ENCODE measurements around the gene POLN.

POLN gene

DNA sequence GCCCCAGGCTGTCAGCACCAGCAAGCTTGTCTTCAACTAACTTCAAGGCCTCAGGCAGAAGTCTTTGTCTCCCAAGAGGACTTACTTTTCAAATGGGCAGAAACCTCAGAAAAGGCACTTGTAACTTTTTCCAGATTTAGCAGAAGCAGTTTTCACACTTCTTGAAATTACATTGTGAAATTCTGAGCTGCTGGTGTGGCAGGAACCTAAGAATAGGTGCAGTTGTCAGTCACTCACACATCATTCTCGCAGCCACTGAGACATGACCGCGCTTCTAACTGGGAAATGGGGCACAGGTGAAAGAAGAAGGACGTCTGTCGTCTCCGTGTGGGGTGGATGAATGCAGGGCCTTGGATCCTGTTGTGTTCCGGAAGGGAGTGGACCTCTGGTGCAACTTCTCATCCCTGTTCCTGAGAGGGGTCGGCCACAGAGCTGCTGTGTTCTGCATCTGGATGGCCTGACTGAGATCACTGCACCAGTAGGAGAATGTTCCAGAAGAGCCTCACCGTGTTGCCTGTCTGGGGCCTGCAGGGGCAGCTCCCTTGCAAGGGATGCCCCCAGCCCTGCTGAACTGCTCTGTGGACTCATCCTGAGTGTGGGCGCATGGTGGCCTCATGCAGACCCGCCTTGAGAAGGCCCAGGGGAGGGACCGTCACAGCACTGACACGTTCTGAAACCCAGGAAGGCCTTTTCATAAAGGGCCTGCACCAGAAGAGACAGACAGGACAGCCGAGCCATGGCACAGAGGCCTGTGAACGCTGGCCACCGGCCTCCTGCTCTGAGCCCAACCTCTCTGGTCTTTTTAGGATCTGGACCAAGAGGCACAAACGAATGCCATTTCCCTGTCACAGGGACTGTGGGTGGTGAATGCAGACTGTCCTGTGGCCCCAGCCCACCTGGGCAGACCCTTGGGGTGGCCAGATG lies 164.1 kb downstream of the POLN start:
- H3K27ac Mint-ChIP-seq = no peak overlapping the region
- H3K36me3 Mint-ChIP-seq (ENCODE audit: low read depth) = no peaks in the 10 kb centered on the region

DNA sequence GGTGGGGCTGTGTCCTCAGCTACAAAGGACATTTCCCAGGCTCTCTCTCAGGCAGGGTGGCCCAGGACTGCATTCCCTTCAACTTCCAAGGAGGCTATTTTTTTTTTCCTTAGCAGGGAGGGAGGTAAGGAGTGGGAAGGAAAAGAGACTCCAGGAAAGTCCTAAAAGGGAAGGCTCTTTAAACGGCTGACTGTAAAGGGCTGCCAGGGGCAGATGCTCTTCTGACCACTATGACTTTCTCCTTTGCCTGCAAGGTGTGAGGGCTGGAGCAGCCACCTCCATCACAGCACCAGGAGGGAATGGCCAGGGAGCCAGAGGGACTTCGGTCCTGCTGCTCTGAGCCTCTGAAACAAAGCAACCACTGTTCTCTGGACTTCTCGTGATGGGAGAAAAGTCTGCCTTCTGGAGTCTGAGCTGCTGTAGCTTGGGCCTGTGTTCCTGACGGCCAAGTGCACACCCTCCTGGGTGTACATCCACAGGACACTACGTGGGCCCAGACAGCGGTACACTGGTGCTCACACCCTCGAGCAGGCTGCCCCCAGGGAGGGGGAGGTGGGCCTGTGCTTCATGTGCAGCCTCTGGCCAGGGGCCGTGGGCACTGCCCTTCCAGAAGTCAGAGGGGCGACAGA lies 164.9 kb downstream of the POLN start:
- Mint-ChIP-seq H3K4me3 (no peak overlapping the region), H3K36me3 (ENCODE audit: low read depth) (no peaks in the 10 kb centered on the region), H3K27me3 (peaks cover 8% of the 10 kb centered on the region), H3K9me3 (no peaks in the 10 kb centered on the region), H3K4me1 (ENCODE audit: low read depth) (no peaks in the 10 kb centered on the region), H3K27ac (no peak overlapping the region)
- intact Hi-C loops (cut with micrococcal nuclease) = no loop called here

More for the DNA sequence above, 164.1 kb downstream of the POLN start:
- peaks cover 11% of the 10 kb centered on the region for H3K27me3 Mint-ChIP-seq
- no peak overlapping the region for H3K4me3 Mint-ChIP-seq
- H3K9me3 Mint-ChIP-seq = no peaks in the 10 kb centered on the region
- intact Hi-C loops (cut with micrococcal nuclease) = no loop called here
- H3K4me1 Mint-ChIP-seq (ENCODE audit: low read depth) = no peaks in the 10 kb centered on the region

DNA sequence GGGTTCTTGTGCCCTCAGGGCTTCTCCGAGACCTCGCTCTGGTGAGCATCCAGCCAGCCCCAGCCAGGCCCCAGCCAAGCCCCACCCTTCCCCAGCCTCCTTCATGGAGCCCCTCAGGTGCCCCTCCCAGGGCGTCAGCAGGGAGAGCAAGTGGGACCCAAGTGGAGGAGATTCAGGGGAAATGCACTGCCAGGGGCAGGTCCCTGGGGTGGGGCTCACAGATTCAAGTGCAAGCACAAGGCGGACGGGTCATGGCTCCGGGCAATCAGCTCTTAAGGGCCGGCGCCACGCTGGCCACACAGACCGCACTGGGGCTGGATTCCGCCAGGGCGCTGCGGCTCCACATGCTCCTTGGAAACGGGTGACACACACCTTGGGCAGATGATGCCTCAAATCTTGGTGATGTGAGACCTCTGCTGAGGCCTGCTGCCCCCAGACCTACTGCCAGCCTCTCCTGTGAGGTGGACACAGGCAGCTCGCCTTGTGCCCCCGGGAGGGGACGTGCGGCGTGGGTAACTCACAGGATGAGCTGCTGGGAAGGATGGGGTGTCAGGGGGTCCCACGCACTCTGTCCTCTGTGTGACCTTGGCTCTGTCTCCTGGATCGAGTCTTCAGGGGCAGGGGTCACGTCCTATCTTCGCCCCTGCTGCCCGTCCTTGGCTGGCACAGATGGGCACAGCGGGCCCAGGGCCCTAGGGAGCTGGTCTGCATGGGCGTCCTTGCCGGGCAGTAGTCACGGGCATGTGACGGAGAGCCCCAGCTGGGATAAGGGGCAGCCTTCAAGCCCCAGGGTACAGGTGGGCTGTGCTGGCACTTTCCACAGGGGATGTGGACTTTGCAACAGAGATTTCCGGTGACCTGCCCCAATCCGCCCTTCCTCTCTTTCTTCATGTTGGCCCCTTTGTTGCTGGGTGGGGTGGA lies 165.7 kb downstream of the POLN start:
- no peaks in the 10 kb centered on the region for H3K9me3 Mint-ChIP-seq
- H3K27ac Mint-ChIP-seq = no peak overlapping the region
- intact Hi-C loops (cut with micrococcal nuclease) = no loop called here
- H3K4me3 Mint-ChIP-seq = no peak overlapping the region
- no peaks in the 10 kb centered on the region for H3K36me3 Mint-ChIP-seq (ENCODE audit: low read depth)
- peaks cover 3% of the 10 kb centered on the region for H3K27me3 Mint-ChIP-seq
- H3K4me1 Mint-ChIP-seq (ENCODE audit: low read depth) = no peaks in the 10 kb centered on the region

DNA sequence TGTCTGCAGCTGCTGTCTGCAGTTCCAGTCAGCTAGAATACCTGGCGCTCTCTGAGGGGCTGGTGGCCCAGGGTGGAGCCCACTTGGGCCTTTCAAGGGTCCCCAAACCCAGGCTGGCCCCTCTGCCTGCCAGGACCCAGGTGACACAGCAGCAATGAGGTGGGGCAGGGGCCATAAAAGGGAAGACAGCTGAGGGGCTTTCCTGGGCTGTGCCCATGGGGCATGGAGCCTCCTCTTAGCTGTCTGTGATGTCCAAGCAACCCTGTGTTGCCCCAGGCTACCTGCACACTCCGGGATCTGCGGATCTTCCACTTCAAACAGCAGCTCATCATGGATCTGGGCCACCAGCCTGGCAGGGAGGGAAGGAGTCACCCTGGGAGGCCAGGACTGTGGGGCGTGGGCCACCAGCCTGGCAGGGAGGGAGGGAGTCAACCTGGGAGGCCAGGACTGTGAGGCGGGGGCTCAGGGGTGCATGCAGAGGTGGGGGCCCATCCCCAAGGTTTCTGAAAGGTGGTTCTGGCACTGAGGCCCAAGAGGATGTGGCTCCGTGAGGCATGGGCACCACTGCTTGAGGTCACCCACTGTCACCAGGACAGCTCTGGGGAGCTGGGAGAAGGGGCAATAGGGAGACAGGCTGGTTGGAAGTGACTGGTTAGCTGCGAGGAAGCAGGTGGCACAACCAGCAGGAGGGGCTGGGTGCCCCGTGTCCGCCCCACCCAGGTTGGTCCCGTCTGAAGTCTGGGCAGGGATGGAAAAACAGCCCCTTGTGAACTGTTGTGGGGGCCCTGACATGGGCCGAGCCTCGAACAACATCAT lies 166.5 kb downstream of the POLN start:
- no peak overlapping the region for H3K4me3 Mint-ChIP-seq
- no peaks in the 10 kb centered on the region for H3K4me1 Mint-ChIP-seq (ENCODE audit: low read depth)
- no peaks in the 10 kb centered on the region for H3K36me3 Mint-ChIP-seq (ENCODE audit: low read depth)
- peaks cover 3% of the 10 kb centered on the region for H3K27me3 Mint-ChIP-seq
- intact Hi-C loops (cut with micrococcal nuclease) = no loop called here
- H3K9me3 Mint-ChIP-seq = no peaks in the 10 kb centered on the region
- no peak overlapping the region for H3K27ac Mint-ChIP-seq

DNA sequence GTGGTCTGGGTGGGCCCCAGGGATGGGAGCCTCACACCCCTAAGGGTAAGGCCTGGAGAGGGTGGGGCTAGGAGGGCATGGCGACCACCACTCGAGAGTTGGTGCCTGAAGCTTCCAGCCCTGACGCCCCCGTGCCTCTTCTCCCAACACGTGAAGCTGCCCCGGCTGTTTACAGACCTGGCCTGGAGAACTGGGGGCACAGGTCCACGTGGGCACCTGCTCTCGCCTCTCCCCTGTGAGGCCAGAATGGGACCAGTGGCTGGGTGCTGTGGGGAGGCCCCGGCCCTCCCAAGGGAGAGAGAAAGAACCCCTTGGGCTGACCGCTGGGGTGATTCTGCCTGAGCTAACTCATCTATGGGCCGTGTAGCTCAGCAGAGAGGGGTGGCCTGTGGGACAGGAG lies 167.3 kb downstream of the POLN start:
- Mint-ChIP-seq H3K9me3 (no peaks in the 10 kb centered on the region), H3K27me3 (peaks cover 5% of the 10 kb centered on the region), H3K27ac (no peak overlapping the region), H3K4me3 (no peak overlapping the region), H3K36me3 (ENCODE audit: low read depth) (no peaks in the 10 kb centered on the region), H3K4me1 (ENCODE audit: low read depth) (no peaks in the 10 kb centered on the region)
- intact Hi-C loops (cut with micrococcal nuclease) = no loop called here

DNA sequence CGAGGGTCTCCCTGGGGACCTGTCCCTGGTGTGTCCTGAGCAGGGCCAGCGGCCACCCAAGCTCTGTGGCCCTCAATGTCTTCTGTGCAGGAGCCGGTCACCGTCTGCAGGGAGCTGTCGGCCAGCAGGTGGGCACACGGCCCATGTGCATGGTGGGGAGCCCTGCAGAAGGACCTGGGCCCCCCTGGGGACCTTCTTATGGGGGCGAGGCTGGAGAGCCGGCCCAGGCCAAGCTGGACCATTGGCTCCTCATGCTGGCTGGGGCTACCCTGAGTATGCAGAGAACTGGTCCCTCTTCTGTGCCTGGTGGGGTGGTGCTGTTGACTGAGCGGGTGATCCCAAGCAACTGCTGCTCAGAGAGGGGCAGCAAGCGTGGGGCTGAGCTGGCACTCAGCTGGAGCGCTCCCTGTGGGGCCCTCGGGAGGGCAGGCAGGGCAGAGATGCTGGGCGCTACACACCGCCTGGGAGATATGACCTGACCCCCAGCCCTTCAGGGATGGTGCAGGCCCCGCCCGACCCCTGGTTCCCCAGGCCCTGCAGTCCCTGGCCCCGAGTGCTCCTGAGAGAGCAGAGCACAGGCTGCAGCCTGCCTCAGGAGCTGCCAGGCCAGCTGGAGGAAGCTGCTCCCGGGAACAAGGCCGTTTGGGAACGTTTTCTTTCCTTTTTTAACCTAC lies 168.0 kb downstream of the POLN start:
- no peak overlapping the region for H3K4me3 Mint-ChIP-seq
- H3K9me3 Mint-ChIP-seq = no peaks in the 10 kb centered on the region
- peaks cover 5% of the 10 kb centered on the region for H3K27me3 Mint-ChIP-seq
- H3K27ac Mint-ChIP-seq = no peak overlapping the region
- H3K36me3 Mint-ChIP-seq (ENCODE audit: low read depth) = no peaks in the 10 kb centered on the region
- H3K4me1 Mint-ChIP-seq (ENCODE audit: low read depth) = no peaks in the 10 kb centered on the region
- intact Hi-C loops (cut with micrococcal nuclease) = no loop called here

DNA sequence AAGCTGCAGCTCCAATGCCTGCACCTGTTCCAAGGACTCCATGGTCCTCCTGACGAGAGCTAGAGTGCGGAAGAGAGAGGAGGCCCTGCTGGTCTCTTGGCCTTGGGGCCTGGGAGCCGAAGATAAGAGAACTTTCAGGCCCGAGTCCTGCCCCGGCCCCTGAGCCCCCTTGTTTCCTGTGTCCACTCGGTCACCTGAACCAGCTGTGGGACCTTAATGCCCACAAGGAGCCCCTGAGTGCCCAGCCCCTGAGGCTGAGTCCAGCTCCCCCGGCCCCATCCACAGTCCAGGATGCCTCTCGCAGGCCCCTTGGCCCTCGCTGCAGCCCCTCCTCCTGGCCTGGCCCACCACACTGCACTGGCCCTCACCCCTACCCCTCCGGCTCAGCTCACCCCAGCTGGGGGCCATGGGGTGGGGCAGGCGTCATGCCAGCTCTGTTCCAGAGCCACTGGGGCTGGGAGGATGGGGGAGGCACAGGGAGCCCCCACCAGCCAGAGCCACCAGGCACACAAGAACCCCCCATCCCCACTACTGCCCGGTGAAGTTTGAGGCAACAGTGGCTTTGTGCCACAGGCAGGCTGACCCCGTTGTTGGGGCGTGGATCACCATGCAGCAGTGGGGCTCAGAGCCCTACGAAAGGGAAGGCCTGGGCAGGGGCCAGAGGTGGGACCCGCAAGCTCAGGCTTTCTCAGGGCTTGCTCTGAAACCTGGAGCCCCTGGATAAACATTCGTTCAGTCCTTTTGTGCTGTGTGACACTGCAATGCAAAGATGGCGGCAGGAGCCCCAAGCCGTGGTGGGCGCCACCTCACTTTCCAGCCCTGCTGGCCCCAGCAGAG lies 168.7 kb downstream of the POLN start:
- intact Hi-C loops (cut with micrococcal nuclease) = no loop called here
- H3K4me3 Mint-ChIP-seq = no peak overlapping the region
- H3K27ac Mint-ChIP-seq = no peak overlapping the region
- no peaks in the 10 kb centered on the region for H3K4me1 Mint-ChIP-seq (ENCODE audit: low read depth)
- H3K27me3 Mint-ChIP-seq = peaks cover 2% of the 10 kb centered on the region
- no peaks in the 10 kb centered on the region for H3K36me3 Mint-ChIP-seq (ENCODE audit: low read depth)
- no peaks in the 10 kb centered on the region for H3K9me3 Mint-ChIP-seq

DNA sequence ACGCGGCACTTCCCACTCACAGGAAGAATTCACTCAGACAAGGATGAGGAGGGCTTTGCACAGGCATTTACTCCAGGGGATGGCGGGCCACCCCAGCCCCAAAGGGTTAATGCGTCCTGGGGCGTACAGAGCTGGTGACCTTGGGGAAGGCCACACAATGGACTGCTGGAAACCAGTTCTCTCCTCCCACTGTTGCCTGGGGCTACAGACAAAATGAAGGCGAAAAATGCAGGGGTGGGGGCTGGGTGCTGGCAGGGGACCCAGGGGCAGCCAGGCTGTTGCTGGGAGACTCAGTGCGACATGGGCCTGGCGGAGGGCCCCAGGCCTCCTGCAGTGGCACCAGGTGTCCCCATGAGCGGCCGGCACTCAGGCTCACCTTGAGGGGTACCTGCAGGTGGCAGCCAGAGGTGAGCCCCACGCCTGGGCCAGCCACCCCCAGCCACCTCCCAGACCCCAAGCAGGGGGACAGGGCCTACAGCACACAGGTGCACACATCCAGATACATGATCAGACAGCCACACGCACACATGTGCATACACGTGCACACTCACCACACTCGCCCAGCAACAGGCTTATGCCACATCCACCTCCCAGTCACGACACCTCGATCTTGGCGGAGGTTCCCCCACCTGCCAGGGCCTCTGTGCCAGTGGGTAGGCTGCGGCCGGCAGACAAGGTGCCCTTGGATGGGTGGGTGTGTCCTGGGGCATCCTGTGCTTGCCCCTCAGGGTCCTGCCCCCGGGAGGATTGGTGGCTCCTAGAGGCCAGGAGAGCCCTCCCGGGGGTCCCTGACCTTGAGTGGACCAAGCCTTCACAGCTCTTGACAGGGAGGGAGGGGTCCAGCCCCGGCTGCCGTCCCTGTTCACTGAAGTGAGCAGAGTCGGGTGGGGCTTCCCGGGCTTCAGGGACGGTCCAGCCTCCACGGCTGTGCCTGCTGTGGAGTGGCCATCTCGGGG lies 169.7 kb downstream of the POLN start:
- Mint-ChIP-seq H3K27ac (no peak overlapping the region), H3K36me3 (ENCODE audit: low read depth) (no peaks in the 10 kb centered on the region), H3K27me3 (peaks cover 2% of the 10 kb centered on the region), H3K4me3 (no peak overlapping the region), H3K4me1 (ENCODE audit: low read depth) (no peaks in the 10 kb centered on the region), H3K9me3 (no peaks in the 10 kb centered on the region)
- intact Hi-C loops (cut with micrococcal nuclease) = no loop called here

DNA sequence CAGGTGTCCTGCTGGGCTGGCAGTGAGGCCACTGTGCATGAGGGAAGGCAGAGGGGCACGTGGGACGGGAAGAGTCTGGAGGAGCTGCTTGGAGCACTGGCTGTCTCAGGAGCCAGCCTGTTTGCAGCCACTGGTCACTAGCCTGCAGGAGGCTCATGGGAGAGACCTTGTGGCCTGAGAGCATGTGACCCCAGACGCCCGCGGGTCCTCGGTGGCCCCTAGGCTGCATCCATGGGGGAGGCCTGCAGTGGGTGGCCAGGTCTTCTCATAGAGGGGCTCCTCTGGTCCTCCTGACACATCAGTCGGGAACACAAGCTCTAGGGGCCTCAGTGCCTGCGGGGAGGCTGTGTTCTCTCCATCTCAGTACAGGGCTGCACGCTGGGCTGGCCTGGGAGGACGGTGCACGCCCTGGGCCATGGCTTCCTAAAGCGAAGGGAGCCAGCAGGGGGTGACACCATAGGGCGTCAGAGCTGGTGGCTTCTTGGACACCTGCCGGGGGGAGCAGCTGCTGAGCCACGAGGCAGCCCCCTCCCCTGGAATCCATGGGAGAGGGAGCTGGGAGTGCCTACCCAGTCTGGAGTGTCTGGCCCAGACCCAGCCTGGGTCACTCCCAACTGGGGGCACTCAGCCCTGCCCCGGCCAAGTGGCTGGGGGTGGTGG lies 170.5 kb downstream of the POLN start:
- H3K27me3 Mint-ChIP-seq = peaks cover 2% of the 10 kb centered on the region

DNA sequence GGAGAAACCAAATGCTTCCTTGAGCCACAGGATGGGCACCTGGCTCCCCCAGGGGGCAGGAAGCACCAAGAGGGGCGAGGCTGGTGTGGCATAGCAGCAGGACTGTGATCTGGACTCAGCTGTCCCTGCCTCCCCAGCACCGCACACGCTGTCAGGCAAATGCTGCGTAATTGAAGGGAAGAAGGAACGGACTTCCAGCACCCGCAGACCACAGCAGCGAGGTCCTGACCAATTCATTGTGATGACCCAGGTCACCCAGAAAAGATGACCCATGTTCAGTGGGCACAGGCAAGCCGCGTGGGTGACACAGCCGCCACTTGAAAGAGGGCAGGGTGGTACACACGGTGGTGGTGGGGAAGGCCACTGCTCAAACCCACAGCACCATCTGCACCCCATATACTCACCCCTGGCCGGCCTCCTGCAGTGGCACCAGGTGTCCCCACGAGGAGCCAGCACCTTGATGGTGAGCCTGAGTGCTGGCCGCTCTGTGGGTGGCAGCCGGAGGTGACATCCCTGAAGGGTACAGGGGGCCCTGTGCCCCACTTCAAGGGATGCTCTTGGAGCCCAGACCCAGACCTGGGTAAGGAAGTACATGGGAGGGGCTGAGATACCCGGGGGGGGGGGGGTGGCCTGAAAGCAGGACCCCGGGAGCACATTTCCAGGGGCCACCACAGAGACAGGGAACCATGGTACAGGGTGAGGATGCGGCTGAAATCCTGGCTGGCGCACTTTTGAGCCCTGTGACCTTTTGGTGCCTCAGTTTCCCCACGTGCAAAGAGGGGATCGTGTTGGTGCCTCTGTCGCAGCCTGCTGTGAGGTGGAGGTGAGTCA lies 171.3 kb downstream of the POLN start:
- Mint-ChIP-seq H3K36me3 (ENCODE audit: low read depth) (no peaks in the 10 kb centered on the region), H3K27me3 (peaks cover 3% of the 10 kb centered on the region), H3K9me3 (no peaks in the 10 kb centered on the region), H3K4me1 (ENCODE audit: low read depth) (no peaks in the 10 kb centered on the region), H3K27ac (no peak overlapping the region), H3K4me3 (no peak overlapping the region)
- intact Hi-C loops (cut with micrococcal nuclease) = no loop called here

More for the DNA sequence above, 170.5 kb downstream of the POLN start:
- Mint-ChIP-seq H3K9me3 (no peaks in the 10 kb centered on the region), H3K4me3 (no peak overlapping the region), H3K27ac (no peak overlapping the region), H3K4me1 (ENCODE audit: low read depth) (no peaks in the 10 kb centered on the region), H3K36me3 (ENCODE audit: low read depth) (no peaks in the 10 kb centered on the region)
- intact Hi-C loops (cut with micrococcal nuclease) = no loop called here
